H1 (cell line): ENCODE results near the gene TCF19.

Experiments
- CEBPB ChIP-seq: IDR thresholded peaks from 2 replicates; pipeline ENCODE4 v1.6.1; 2012; ENCODE audit warnings: low read depth, low read length
- CHD2 ChIP-seq: IDR thresholded peaks from 2 replicates; pipeline ENCODE4 v1.6.1; 2012; ENCODE audit warnings: low read length, improper control_type of control experiment
- EZH2 ChIP-seq: fragments of 200-600 bp; sonication (generic); IDR thresholded peaks from 2 replicates; pipeline ENCODE4 v1.7.1; 2012; ENCODE audit warnings: low read depth, mild to moderate bottlenecking, moderate library complexity, low read length, inconsistent platforms; ENCODE audit not compliant: severe bottlenecking
- FOSL1 ChIP-seq: IDR thresholded peaks from 2 replicates; pipeline ENCODE4 v1.6.1; 2011; ENCODE audit warnings: mild to moderate bottlenecking, low read depth, low read length, moderate library complexity; ENCODE audit not compliant: insufficient read depth
- HDAC2 ChIP-seq, 2 experiments: fragments of 300-600 bp in 1 of 2; sonication (generic) in 1 of 2; IDR thresholded peaks; 2 replicates each; pipeline ENCODE4 v1.6.1; 2011 to 2012; ENCODE audit warnings: low read depth in 2 of 2, low read length in 2 of 2, mild to moderate bottlenecking in 2 of 2, moderate library complexity in 2 of 2, borderline replicate concordance in 1 of 2, inconsistent platforms in 1 of 2
- MAFK ChIP-seq: IDR thresholded peaks from 2 replicates; pipeline ENCODE4 v1.6.1; 2012; ENCODE audit warnings: low read depth, mild to moderate bottlenecking, improper control_type of control experiment, low read length
- POLR2A ChIP-seq, 2 experiments: IDR thresholded peaks; 1 replicate in 1 of 2; 2 replicates in 1 of 2; pipeline ENCODE4 v1.6.1; 2011; ENCODE audit warnings: low read depth in 2 of 2, low read length in 2 of 2, mild to moderate bottlenecking in 2 of 2; ENCODE audit errors: control extremely low read depth in 1 of 2
- TF ChIP-seq, protein P1 (sequence below), 3 experiments: IDR thresholded peaks; 1 replicate in 2 of 3; 2 replicates in 1 of 3; pipeline versions ENCODE4 v1.5.1 to v1.6.1; 2011; ENCODE audit warnings: low read length in 3 of 3, mild to moderate bottlenecking in 3 of 3, inconsistent platforms in 2 of 3, low read depth in 1 of 3, moderate library complexity in 1 of 3; ENCODE audit not compliant: insufficient read depth in 1 of 3; ENCODE audit errors: control extremely low read depth in 1 of 3
- TF ChIP-seq, protein P2 (sequence below): IDR thresholded peaks from 2 replicates; pipeline ENCODE4 v1.6.1; 2011; ENCODE audit warnings: low read length, improper control_type of control experiment
- TF ChIP-seq, protein P3 (sequence below): IDR thresholded peaks from 2 replicates; pipeline ENCODE4 v1.6.1; 2011; ENCODE audit warnings: low read depth, mild to moderate bottlenecking, low read length; ENCODE audit not compliant: insufficient read depth

DNA sequence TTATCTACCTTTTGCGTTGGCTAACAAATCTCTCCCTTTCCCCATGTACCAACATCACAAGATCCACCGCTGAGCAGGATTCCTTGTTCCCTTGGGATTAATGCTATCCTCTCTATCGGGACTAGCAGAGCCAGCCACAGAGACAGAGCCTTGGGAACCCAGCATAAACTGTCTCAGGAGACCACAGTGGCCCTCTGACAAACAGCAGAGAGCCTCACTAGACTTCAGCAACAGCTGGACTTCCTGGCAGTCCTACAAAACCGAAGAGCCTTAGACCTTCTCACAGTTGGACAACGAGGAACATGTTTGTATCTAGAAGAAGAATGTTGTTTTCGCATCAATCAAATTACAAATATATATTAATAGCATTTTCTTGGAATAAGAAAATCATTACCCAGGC, 51.7 kb downstream of the TCF19 start:
- TF ChIP-seq MAFK (no peak), FOSL1 (no peak), CHD2 (no peak), POLR2A (IDR thresholded peaks at IDR 0.05; ENCODE audit: control extremely low read depth in 1 of 2, low read depth in 2 of 2, low read length in 2 of 2) (no peak), HDAC2 (IDR thresholded peaks at IDR 0.05; ENCODE audit: borderline replicate concordance in 1 of 2, low read depth in 2 of 2, low read length in 2 of 2) (no peak), EZH2 (no peak), CEBPB (no peak)
- TF ChIP-seq, protein P1, sequence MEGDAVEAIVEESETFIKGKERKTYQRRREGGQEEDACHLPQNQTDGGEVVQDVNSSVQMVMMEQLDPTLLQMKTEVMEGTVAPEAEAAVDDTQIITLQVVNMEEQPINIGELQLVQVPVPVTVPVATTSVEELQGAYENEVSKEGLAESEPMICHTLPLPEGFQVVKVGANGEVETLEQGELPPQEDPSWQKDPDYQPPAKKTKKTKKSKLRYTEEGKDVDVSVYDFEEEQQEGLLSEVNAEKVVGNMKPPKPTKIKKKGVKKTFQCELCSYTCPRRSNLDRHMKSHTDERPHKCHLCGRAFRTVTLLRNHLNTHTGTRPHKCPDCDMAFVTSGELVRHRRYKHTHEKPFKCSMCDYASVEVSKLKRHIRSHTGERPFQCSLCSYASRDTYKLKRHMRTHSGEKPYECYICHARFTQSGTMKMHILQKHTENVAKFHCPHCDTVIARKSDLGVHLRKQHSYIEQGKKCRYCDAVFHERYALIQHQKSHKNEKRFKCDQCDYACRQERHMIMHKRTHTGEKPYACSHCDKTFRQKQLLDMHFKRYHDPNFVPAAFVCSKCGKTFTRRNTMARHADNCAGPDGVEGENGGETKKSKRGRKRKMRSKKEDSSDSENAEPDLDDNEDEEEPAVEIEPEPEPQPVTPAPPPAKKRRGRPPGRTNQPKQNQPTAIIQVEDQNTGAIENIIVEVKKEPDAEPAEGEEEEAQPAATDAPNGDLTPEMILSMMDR (IDR thresholded peaks at IDR 0.05; ENCODE audit: control extremely low read depth in 1 of 3, insufficient read depth in 1 of 3, low read depth in 1 of 3, low read length in 3 of 3): no peak
- TF ChIP-seq, protein P2, sequence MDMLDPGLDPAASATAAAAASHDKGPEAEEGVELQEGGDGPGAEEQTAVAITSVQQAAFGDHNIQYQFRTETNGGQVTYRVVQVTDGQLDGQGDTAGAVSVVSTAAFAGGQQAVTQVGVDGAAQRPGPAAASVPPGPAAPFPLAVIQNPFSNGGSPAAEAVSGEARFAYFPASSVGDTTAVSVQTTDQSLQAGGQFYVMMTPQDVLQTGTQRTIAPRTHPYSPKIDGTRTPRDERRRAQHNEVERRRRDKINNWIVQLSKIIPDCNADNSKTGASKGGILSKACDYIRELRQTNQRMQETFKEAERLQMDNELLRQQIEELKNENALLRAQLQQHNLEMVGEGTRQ: no peak
- TF ChIP-seq, protein P3, sequence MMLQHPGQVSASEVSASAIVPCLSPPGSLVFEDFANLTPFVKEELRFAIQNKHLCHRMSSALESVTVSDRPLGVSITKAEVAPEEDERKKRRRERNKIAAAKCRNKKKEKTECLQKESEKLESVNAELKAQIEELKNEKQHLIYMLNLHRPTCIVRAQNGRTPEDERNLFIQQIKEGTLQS: no peak
